Measurements from ENCODE around the gene IGFL1. TPM values are rescaled to one million over a fixed set of nuclear protein-coding genes. Genes with fewer than 3 reads are reported as not detected.
A peak's percentile ranks its signal among the peaks of the same experiment; 100 is the strongest.
"Not testable (repeated sequence)": the region's sequence is repeated elsewhere in the genome, so short reads cannot be mapped to it uniquely, and the experiment has no call there.

IGFL1 gene
- polyA plus RNA-seq (2012; ENCODE audit: low read depth, missing spikeins): not detected

- TF ChIP-seq TAF1 (IDR thresholded peaks at IDR 0.05; ENCODE audit: low read depth, low read length): no peak
- TF ChIP-seq POLR2A (IDR thresholded peaks at IDR 0.05; ENCODE audit: low read depth, low read length): no peak
- TF ChIP-seq SPI1 (IDR thresholded peaks at IDR 0.05; ENCODE audit: low read depth, low read length): no peak
- no peak for TF ChIP-seq PAX5 (IDR thresholded peaks at IDR 0.05; ENCODE audit: insufficient read depth, low read length, severe bottlenecking)
- TF ChIP-seq POLR2AphosphoS5 (IDR thresholded peaks at IDR 0.05; ENCODE audit: low read depth, low read length): no peak
- TF ChIP-seq POU2F2 (IDR thresholded peaks at IDR 0.05; ENCODE audit: low read depth, low read length): no peak
- DNase-seq (ENCODE audit: insufficient read length, low spot score) (no peak), FAIRE-seq (no peak)
Observed at GRCh38 chr19:46229442-46229841, at the start of gene IGFL1. Gene IGFL1, plus strand, starts transcription at chr19:46229742. Its CDS starts 33 bp downstream, at chr19:46229775.

- no peak for FAIRE-seq
- TF ChIP-seq POLR2A (IDR thresholded peaks at IDR 0.05; ENCODE audit: low read depth, low read length) (no peak), SPI1 (IDR thresholded peaks at IDR 0.05; ENCODE audit: low read depth, low read length) (no peak), TAF1 (IDR thresholded peaks at IDR 0.05; ENCODE audit: low read depth, low read length) (no peak), POU2F2 (IDR thresholded peaks at IDR 0.05; ENCODE audit: low read depth, low read length) (no peak)
- no peak for DNase-seq (ENCODE audit: insufficient read length, low spot score)
Observed at GRCh38 chr19:46180701-46181387, 48.7 kb upstream of the IGFL1 start.

- TF ChIP-seq TAF1 (IDR thresholded peaks at IDR 0.05; ENCODE audit: low read depth, low read length): no peak
- FAIRE-seq (no peak), DNase-seq (ENCODE audit: insufficient read length, low spot score) (no peak)
Observed at GRCh38 chr19:46181388-46181779, 48.2 kb upstream of the IGFL1 start.

GRCh38 chr19:46182476-46182875 is 47.1 kb upstream of the IGFL1 start:
- no peak for TF ChIP-seq POLR2AphosphoS5 (IDR thresholded peaks at IDR 0.05; ENCODE audit: low read depth, low read length)
- no peak for TF ChIP-seq TAF1 (IDR thresholded peaks at IDR 0.05; ENCODE audit: low read depth, low read length)
- TF ChIP-seq SPI1 (IDR thresholded peaks at IDR 0.05; ENCODE audit: low read depth, low read length): no peak
- no peak for TF ChIP-seq POU2F2 (IDR thresholded peaks at IDR 0.05; ENCODE audit: low read depth, low read length)
- no peak for TF ChIP-seq POLR2A (IDR thresholded peaks at IDR 0.05; ENCODE audit: low read depth, low read length)
- no peak for TF ChIP-seq PAX5 (IDR thresholded peaks at IDR 0.05; ENCODE audit: insufficient read depth, low read length, severe bottlenecking)
- no peak for FAIRE-seq
- no peak for DNase-seq (ENCODE audit: insufficient read length, low spot score)

GRCh38 chr19:46184775-46185710 is 44.5 kb upstream of the IGFL1 start:
- not testable (repeated sequence) for DNase-seq (ENCODE audit: insufficient read length, low spot score); FAIRE-seq
- TF ChIP-seq SPI1 (IDR thresholded peaks at IDR 0.05; ENCODE audit: low read depth, low read length): peak; percentile 79

GRCh38 chr19:46186101-46186716 is 43.3 kb upstream of the IGFL1 start:
- DNase-seq (ENCODE audit: insufficient read length, low spot score) (no peak), FAIRE-seq (no peak)
- TF ChIP-seq POU2F2 (IDR thresholded peaks at IDR 0.05; ENCODE audit: low read depth, low read length) (no peak), POLR2AphosphoS5 (IDR thresholded peaks at IDR 0.05; ENCODE audit: low read depth, low read length) (no peak)

- TF ChIP-seq TAF1 (IDR thresholded peaks at IDR 0.05; ENCODE audit: low read depth, low read length) (no peak), POLR2AphosphoS5 (IDR thresholded peaks at IDR 0.05; ENCODE audit: low read depth, low read length) (no peak), PAX5 (IDR thresholded peaks at IDR 0.05; ENCODE audit: insufficient read depth, low read length, severe bottlenecking) (no peak), SPI1 (IDR thresholded peaks at IDR 0.05; ENCODE audit: low read depth, low read length) (no peak), POLR2A (IDR thresholded peaks at IDR 0.05; ENCODE audit: low read depth, low read length) (no peak), POU2F2 (IDR thresholded peaks at IDR 0.05; ENCODE audit: low read depth, low read length) (no peak)
- DNase-seq (ENCODE audit: insufficient read length, low spot score): no peak
- no peak for FAIRE-seq
Observed at GRCh38 chr19:46186717-46187101, 42.8 kb upstream of the IGFL1 start.

- FAIRE-seq: no peak
- DNase-seq (ENCODE audit: insufficient read length, low spot score): no peak
Observed at GRCh38 chr19:46189971-46190888, 39.3 kb upstream of the IGFL1 start.

GRCh38 chr19:46191356-46191755 is 38.2 kb upstream of the IGFL1 start:
- no peak for FAIRE-seq
- no peak for DNase-seq (ENCODE audit: insufficient read length, low spot score)
- TF ChIP-seq POLR2A (IDR thresholded peaks at IDR 0.05; ENCODE audit: low read depth, low read length) (no peak), TAF1 (IDR thresholded peaks at IDR 0.05; ENCODE audit: low read depth, low read length) (no peak), POU2F2 (IDR thresholded peaks at IDR 0.05; ENCODE audit: low read depth, low read length) (no peak), POLR2AphosphoS5 (IDR thresholded peaks at IDR 0.05; ENCODE audit: low read depth, low read length) (no peak), PAX5 (IDR thresholded peaks at IDR 0.05; ENCODE audit: insufficient read depth, low read length, severe bottlenecking) (no peak)

More at GRCh38 chr19:46189971-46190888, 39.3 kb upstream of the IGFL1 start:
- TF ChIP-seq POLR2A (IDR thresholded peaks at IDR 0.05; ENCODE audit: low read depth, low read length): no peak
- no peak for TF ChIP-seq POU2F2 (IDR thresholded peaks at IDR 0.05; ENCODE audit: low read depth, low read length)
- no peak for TF ChIP-seq TAF1 (IDR thresholded peaks at IDR 0.05; ENCODE audit: low read depth, low read length)
- no peak for TF ChIP-seq PAX5 (IDR thresholded peaks at IDR 0.05; ENCODE audit: insufficient read depth, low read length, severe bottlenecking)
- TF ChIP-seq POLR2AphosphoS5 (IDR thresholded peaks at IDR 0.05; ENCODE audit: low read depth, low read length): no peak
- no peak for TF ChIP-seq SPI1 (IDR thresholded peaks at IDR 0.05; ENCODE audit: low read depth, low read length)
